ENCODE measurements around the gene USP35. TPM values are rescaled to one million over a fixed set of nuclear protein-coding genes. Genes with fewer than 3 reads are reported as not detected.
A peak's percentile ranks its signal among the peaks of the same experiment; 100 is the strongest.

USP35 gene
- total RNA-seq, result 1 to 10 TPM; 2.0 to 4.4 (median 3.5) TPM
- polyA plus RNA-seq, result 1 to 10 TPM; 1.3 to 7.1 (median 2.2) TPM
- long read RNA-seq, donor 1, full-length matches to known transcripts, result 1 of 2 reads
- long read RNA-seq, donor 1, partial matches to known transcripts, result 0 of 2 reads
- long read RNA-seq, donor 1, other reads (novel, unspliced or antisense), result 1 of 2 reads
- long read RNA-seq, donor 2, partial matches to known transcripts, result 2 of 4 reads
- long read RNA-seq, donor 2, other reads (novel, unspliced or antisense), result 2 of 4 reads

DNA sequence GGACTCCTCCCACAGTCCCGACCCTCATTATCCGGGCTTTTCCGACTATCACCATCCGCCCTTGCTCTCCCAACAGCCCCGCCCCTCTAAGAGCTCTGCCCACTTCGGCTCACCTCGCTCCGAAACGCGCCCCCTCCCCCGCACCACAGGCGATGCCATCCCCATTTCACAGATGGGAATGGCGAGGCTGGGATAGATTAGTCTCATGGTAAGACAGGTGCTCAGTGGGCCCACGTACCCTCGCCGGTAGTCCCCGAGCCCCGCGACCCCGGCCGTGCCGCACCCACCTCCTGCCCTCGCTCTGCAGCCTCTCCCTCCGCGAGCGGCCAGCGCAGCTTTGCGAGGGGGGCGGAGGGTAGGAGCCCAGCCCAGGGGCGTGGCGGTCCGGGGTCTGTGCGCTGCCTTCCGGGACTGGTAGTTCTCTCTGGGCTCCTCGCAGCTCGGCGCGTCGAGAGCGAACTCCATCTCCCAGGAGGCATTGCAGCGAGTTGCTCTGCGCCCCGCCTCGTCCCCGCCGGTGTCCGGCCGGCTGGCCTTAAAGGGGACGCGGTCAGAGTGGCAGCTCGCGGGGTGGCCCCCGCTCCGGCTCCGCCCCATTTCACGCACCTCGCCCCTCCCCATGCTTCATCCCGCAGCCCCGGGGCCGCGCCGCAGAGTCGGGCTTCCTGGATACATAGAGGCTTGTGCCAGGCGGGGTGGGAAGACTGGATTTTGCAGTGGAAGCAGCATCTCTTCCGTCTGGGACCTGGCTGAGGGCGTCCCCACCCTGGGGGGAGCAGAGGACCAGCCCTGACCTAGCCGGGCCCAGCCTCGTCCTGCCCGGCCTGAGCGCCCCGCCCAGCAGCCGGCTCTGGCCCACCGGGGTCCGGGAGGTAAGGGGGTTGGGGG is at the start of gene USP35, which contains the start of gene KCTD21:
Gene USP35, plus strand, starts transcription at position 634 of the 888 bp plus-strand sequence. CDS start 7,327 bp downstream, outside the sequence.
Gene KCTD21, minus strand, starts transcription at position 341 of the 888 bp plus-strand sequence. CDS start 14,072 bp downstream, outside the sequence.
- H3K27ac ChIP-seq, result peak within 1 kb of the TSS; percentile 79
- DNase-seq (peak; percentile 97 to 99), ATAC-seq (peak; percentile 95 to 98 (median 96))
- 0 to 1% (median 1%) methylated on average over 64 to 74 of the region's 74 CpGs for WGBS, 3 donors
- H3K9me3 ChIP-seq, result no peaks in the 10 kb centered on the region
- H3K4me3 ChIP-seq, result peak within 1 kb of the TSS; percentile 98
- H3K36me3 ChIP-seq (ENCODE audit: insufficient read depth in 1 of 2, low read depth in 1 of 2), result peaks cover 0 to 6% of the 10 kb centered on the region in 2 donors
- no peaks in the 10 kb centered on the region for H3K27me3 ChIP-seq (ENCODE audit: insufficient read depth in 3 of 3, low read length in 2 of 3)
- intact Hi-C loops (cut with DNase I), result loop anchor here (5.0 kb wide), 4 partner anchors 46 to 126 kb away; partner anchors contain the start of genes ALG8 (in 1 of the 2), NDUFC2 (in 1 of the 2) and THRSP (in 1 of the 2)
- TF ChIP-seq, protein P1, sequence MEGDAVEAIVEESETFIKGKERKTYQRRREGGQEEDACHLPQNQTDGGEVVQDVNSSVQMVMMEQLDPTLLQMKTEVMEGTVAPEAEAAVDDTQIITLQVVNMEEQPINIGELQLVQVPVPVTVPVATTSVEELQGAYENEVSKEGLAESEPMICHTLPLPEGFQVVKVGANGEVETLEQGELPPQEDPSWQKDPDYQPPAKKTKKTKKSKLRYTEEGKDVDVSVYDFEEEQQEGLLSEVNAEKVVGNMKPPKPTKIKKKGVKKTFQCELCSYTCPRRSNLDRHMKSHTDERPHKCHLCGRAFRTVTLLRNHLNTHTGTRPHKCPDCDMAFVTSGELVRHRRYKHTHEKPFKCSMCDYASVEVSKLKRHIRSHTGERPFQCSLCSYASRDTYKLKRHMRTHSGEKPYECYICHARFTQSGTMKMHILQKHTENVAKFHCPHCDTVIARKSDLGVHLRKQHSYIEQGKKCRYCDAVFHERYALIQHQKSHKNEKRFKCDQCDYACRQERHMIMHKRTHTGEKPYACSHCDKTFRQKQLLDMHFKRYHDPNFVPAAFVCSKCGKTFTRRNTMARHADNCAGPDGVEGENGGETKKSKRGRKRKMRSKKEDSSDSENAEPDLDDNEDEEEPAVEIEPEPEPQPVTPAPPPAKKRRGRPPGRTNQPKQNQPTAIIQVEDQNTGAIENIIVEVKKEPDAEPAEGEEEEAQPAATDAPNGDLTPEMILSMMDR (IDR thresholded peaks at IDR 0.05), result no peak
- H3K4me1 ChIP-seq, result peaks cover 41% of the 10 kb centered on the region

DNA sequence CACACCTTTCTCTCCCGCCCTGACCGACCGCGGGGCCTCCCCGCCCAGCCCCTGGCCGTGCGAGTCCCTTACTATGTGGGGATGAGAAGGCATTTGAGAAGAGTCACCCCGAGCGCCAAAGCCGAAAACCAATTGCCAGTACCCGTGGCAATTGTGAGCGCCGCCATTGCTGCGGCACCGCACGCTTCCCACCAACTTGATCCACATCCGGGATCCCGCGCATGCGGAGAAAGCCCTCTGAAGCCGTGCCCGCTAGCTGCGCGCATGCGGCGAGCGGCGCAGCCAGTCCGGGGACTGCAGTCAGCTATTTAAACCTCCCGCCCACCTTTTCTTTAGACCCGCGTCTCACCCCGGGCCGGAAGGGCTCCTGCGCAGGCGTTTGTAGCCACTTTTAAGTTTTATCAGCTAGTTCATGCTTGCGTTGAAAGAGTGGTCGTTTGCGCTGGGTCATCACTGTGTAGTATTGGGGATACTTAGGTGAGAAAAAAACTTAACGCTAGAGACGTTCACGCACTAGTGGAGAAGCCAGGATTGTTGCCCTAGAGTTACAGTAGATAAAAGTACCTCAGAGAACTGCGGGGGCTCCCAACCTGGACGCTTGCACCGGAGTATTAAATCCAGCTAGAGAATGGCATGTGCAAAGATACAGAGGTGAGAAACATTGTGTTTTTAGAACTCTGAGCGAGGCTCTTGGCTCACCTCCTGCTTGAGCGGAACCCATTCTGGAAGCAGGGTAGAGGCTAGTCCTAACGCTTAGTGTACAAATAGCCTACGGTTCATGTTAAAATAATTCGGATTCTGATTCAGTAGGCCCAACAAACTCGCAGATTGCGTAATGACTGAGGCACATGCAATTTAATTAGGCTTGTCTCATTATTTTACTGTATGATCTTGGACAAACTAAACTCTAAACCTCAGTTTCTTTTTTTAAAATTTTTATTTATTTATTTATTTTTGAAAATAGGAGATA is 49.0 kb upstream of the USP35 start, which contains the start of gene ALG8:
Gene ALG8, minus strand, starts transcription at position 205 of the 970 bp plus-strand sequence. Its CDS starts 38 bp downstream, at position 167.
- ATAC-seq (peak; percentile 99 to 100 (median 100)), DNase-seq (peak; percentile 96 to 98)
- H3K4me1 ChIP-seq, result peaks cover 15% of the 10 kb centered on the region
- H3K27ac ChIP-seq, result peak within 1 kb of the TSS; percentile 82
- H3K27me3 ChIP-seq (ENCODE audit: insufficient read depth in 3 of 3, low read length in 2 of 3), result no peaks in the 10 kb centered on the region
- TF ChIP-seq, protein P1 (IDR thresholded peaks at IDR 0.05), result no peak
- peaks cover 0 to 37% of the 10 kb centered on the region in 2 donors for H3K36me3 ChIP-seq (ENCODE audit: insufficient read depth in 1 of 2, low read depth in 1 of 2)
- intact Hi-C loops (cut with DNase I), result loop anchor here (5.0 to 10.0 kb wide), 4 partner anchors 48 to 425 kb away; partner anchors contain the start of genes KCTD21 (in 2 of the 2) and USP35 (in 2 of the 2)
- H3K9me3 ChIP-seq, result no peaks in the 10 kb centered on the region
- 2 to 3% (median 2%) methylated on average over 52 of the region's 52 CpGs for WGBS, 3 donors
- peak within 1 kb of the TSS; percentile 90 for H3K4me3 ChIP-seq

- no peaks in the 10 kb centered on the region for H3K27me3 ChIP-seq (ENCODE audit: insufficient read depth in 3 of 3, low read length in 2 of 3)
- peak overlapping the region; percentile 90 for H3K4me3 ChIP-seq
- intact Hi-C loops (cut with DNase I), result loop anchor here (5.0 to 10.0 kb wide), 3 partner anchors 47 to 424 kb away; partner anchors contain the start of genes KCTD21 (in 1 of the 2) and USP35 (in 1 of the 2)
- peaks cover 15% of the 10 kb centered on the region for H3K4me1 ChIP-seq
- 64 to 77% (median 67%) methylated on average over 17 of the region's 17 CpGs for WGBS, 3 donors
- H3K27ac ChIP-seq, result peak overlapping the region; percentile 82
- no peak for ATAC-seq
- peaks cover 0 to 31% of the 10 kb centered on the region in 2 donors for H3K36me3 ChIP-seq (ENCODE audit: insufficient read depth in 1 of 2, low read depth in 1 of 2)
- no peaks in the 10 kb centered on the region for H3K9me3 ChIP-seq
- DNase-seq, result no peak
- TF ChIP-seq, protein P1 (IDR thresholded peaks at IDR 0.05), result no peak
Measured at GRCh38 chr11:78140392-78141077, 48.2 kb upstream of the USP35 start.
